GM23248 (cell line): ENCODE results near the gene ANKRD49. TPM values are rescaled to one million over a fixed set of nuclear protein-coding genes. Genes with fewer than 3 reads are reported as not detected.
A peak's percentile ranks its signal among the peaks of the same experiment; 100 is the strongest.

Experiments
- DNase-seq: peaks from one replicate; pipeline ENCODE4 v3.0.0-alpha.2; 2015
- H2AFZ ChIP-seq: fragments of 200-600 bp; sonication (generic); 2 replicates; pipeline ENCODE4 v1.6.1; 2016; ENCODE audit warnings: antibody characterized with exemption
- H3F3A ChIP-seq: fragments of 200-600 bp; sonication (generic); 2 replicates; pipeline ENCODE4 v1.6.1; 2016; ENCODE audit warnings: mild to moderate bottlenecking, antibody characterized with exemption, mixed run types; ENCODE audit not compliant: insufficient read depth
- H3K27ac ChIP-seq: fragments of 200-600 bp; sonication (generic); 2 replicates; pipeline ENCODE4 v1.5.1; 2016; ENCODE audit warnings: mild to moderate bottlenecking
- H3K27me3 ChIP-seq: fragments of 200-600 bp; sonication (generic); replicated peaks from 2 replicates; pipeline ENCODE4 v1.6.1; 2016; ENCODE audit warnings: mild to moderate bottlenecking; ENCODE audit not compliant: insufficient read depth
- H3K36me3 ChIP-seq: fragments of 200-600 bp; sonication (generic); 2 replicates; pipeline ENCODE4 v1.6.1; 2016; ENCODE audit warnings: low read depth, mild to moderate bottlenecking
- H3K4me1 ChIP-seq: fragments of 200-600 bp; sonication (generic); 2 replicates; pipeline ENCODE4 v1.6.1; 2016; ENCODE audit warnings: mild to moderate bottlenecking; ENCODE audit not compliant: insufficient read depth
- H3K4me2 ChIP-seq: fragments of 200-600 bp; sonication (generic); one replicate; pipeline ENCODE4 v1.6.1; 2016; ENCODE audit warnings: mild to moderate bottlenecking; ENCODE audit not compliant: unreplicated experiment
- H3K4me3 ChIP-seq: fragments of 200-600 bp; sonication (generic); 2 replicates; pipeline ENCODE4 v1.5.1; 2016; ENCODE audit warnings: mild to moderate bottlenecking
- H3K79me2 ChIP-seq: fragments of 200-600 bp; sonication (generic); 2 replicates; pipeline ENCODE4 v1.6.1; 2016; ENCODE audit warnings: mild to moderate bottlenecking; ENCODE audit not compliant: insufficient read depth
- H3K9ac ChIP-seq: fragments of 200-600 bp; sonication (generic); 2 replicates; pipeline ENCODE4 v1.6.1; 2016; ENCODE audit warnings: mild to moderate bottlenecking
- H3K9me2 ChIP-seq: fragments of 200-600 bp; sonication (generic); 2 replicates; pipeline ENCODE4 v1.6.1; 2016; ENCODE audit warnings: mixed run types, mild to moderate bottlenecking, moderate library complexity; ENCODE audit not compliant: insufficient read depth
- H3K9me3 ChIP-seq: fragments of 200-600 bp; sonication (generic); one replicate; pipeline ENCODE4 v1.6.1; 2017; ENCODE audit warnings: low read depth
- H4K20me1 ChIP-seq: fragments of 200-600 bp; sonication (generic); 2 replicates; pipeline ENCODE4 v1.6.0; 2016; ENCODE audit not compliant: insufficient read depth
- EZH2 ChIP-seq: fragments of 200-600 bp; sonication (generic); IDR thresholded peaks from 2 replicates; pipeline ENCODE4 v1.6.1; 2018; ENCODE audit warnings: antibody characterized with exemption, mild to moderate bottlenecking; ENCODE audit not compliant: insufficient read depth, poor library complexity, severe bottlenecking
- EZH2phosphoT487 ChIP-seq: fragments of 200-600 bp; sonication (generic); IDR thresholded peaks from 2 replicates; pipeline ENCODE4 v1.6.1; 2018; ENCODE audit warnings: antibody characterized with exemption, moderate library complexity, mild to moderate bottlenecking, low read depth; ENCODE audit not compliant: insufficient read depth
- WGBS, 2 experiments: methylation state at CpG; one replicate each; pipeline ENCODE4 v1.1.6; 2015 to 2017; ENCODE audit warnings: low lambda C conversion rate in 2 of 2, low coverage in 1 of 2; ENCODE audit errors: missing lambda C conversion rate in 2 of 2; 5-methylcytosine and 5-hydroxymethylcytosine counted together
- in situ Hi-C: fragments of 300-500 bp; cut with MboI; formaldehyde crosslinking; loops from 2 replicates; pipeline ENCODE4 v1.15.0; 2020
- polyA plus RNA-seq: library from polyadenylated mRNA; unstranded; fragments of >200 nt; fragmentation: Nextera tagmentation; extraction: Ambion mirVana; gene quantifications from 2 replicates; pipeline ENCODE4 v1.2.1, GENCODE V29; 2016
- total RNA-seq: library from RNA; depleted of rRNA; stranded (reverse); fragments of >200 nt; shearing (Covaris generic); gene quantifications from 2 replicates; pipeline ENCODE4 v1.2.3, GENCODE V29; 2014

Gene ANKRD49
- total and polyA plus RNA-seq, 2 experiments from 2014 or later, result 13.9 to 18.6 TPM

- no peak for DNase-seq
- in situ Hi-C loops, result no loop called here
- H4K20me1 ChIP-seq, result no peaks in the 10 kb centered on the region
Observed at GRCh38 chr11:94518300-94518699, 24.5 kb downstream of the ANKRD49 start.

GRCh38 chr11:94519478-94520084, 25.8 kb downstream of the ANKRD49 start:
- in situ Hi-C loops, result no loop called here
- peak; percentile 69 for DNase-seq
- Histone ChIP-seq H3K27me3 (no peaks in the 10 kb centered on the region), H3K27ac (no peak overlapping the region), H3K36me3 (no peaks in the 10 kb centered on the region), H3K4me2 (no peak overlapping the region), H3K9ac (no peak overlapping the region), H3K4me1 (no peaks in the 10 kb centered on the region), H2AFZ (peak overlapping the region; percentile 70), H3K79me2 (no peaks in the 10 kb centered on the region), H3K4me3 (no peak overlapping the region), H3F3A (no peaks in the 10 kb centered on the region), H4K20me1 (no peaks in the 10 kb centered on the region), H3K9me3 (no peaks in the 10 kb centered on the region), H3K9me2 (no peaks in the 10 kb centered on the region)
- TF ChIP-seq EZH2, result no peak
- TF ChIP-seq EZH2phosphoT487, result no peak
- WGBS, 2 experiments, result 3 to 5% methylated on average over 5 of the region's 5 CpGs

More at GRCh38 chr11:94518300-94518699, 24.5 kb downstream of the ANKRD49 start:
- H3K9me3 ChIP-seq, result no peaks in the 10 kb centered on the region
- no peak overlapping the region for H3K4me3 ChIP-seq
- H3K27me3 ChIP-seq, result no peaks in the 10 kb centered on the region
- WGBS, 2 experiments, result 46 to 48% methylated on average over 4 of the region's 4 CpGs
- no peaks in the 10 kb centered on the region for H3K9me2 ChIP-seq
- no peak overlapping the region for H3K27ac ChIP-seq
- H3K79me2 ChIP-seq, result no peaks in the 10 kb centered on the region
- no peaks in the 10 kb centered on the region for H3F3A ChIP-seq
- no peak overlapping the region for H2AFZ ChIP-seq
- H3K36me3 ChIP-seq, result no peaks in the 10 kb centered on the region
- H3K9ac ChIP-seq, result no peak overlapping the region
- H3K4me1 ChIP-seq, result no peaks in the 10 kb centered on the region
- no peak overlapping the region for H3K4me2 ChIP-seq
- TF ChIP-seq EZH2phosphoT487, result no peak
- TF ChIP-seq EZH2, result no peak

- no peak overlapping the region for H3K9ac ChIP-seq
- H3K9me2 ChIP-seq, result no peaks in the 10 kb centered on the region
- DNase-seq, result peak; percentile 70
- H3K27me3 ChIP-seq, result no peaks in the 10 kb centered on the region
- H3K36me3 ChIP-seq, result no peaks in the 10 kb centered on the region
- 51 to 69% methylated on average over 4 to 5 of the region's 5 CpGs for WGBS, 2 experiments
- peaks cover 5% of the 10 kb centered on the region; the same call in 1 of the 2 replicates for H3F3A ChIP-seq
- no peak overlapping the region for H3K4me3 ChIP-seq
- H3K79me2 ChIP-seq, result no peaks in the 10 kb centered on the region
- no peak overlapping the region for H3K27ac ChIP-seq
- TF ChIP-seq EZH2 (no peak), EZH2phosphoT487 (no peak)
- H2AFZ ChIP-seq, result peak overlapping the region; percentile 51; the same call in 1 of the 2 replicates
- H3K4me2 ChIP-seq, result no peak overlapping the region
- in situ Hi-C loops, result no loop called here
- peaks cover 13% of the 10 kb centered on the region for H3K4me1 ChIP-seq
- H4K20me1 ChIP-seq, result no peaks in the 10 kb centered on the region
- no peaks in the 10 kb centered on the region for H3K9me3 ChIP-seq
Observed at GRCh38 chr11:94521684-94522083, 27.9 kb downstream of the ANKRD49 start.

- Histone ChIP-seq H3K4me2 (no peak overlapping the region), H3F3A (peaks cover 13% of the 10 kb centered on the region; the same call in 1 of the 2 replicates), H3K9me3 (no peaks in the 10 kb centered on the region), H3K79me2 (no peaks in the 10 kb centered on the region), H3K9me2 (no peaks in the 10 kb centered on the region), H3K36me3 (no peaks in the 10 kb centered on the region), H3K4me1 (peaks cover 18% of the 10 kb centered on the region), H3K27me3 (no peaks in the 10 kb centered on the region), H4K20me1 (no peaks in the 10 kb centered on the region), H2AFZ (no peak overlapping the region), H3K9ac (no peak overlapping the region), H3K4me3 (no peak overlapping the region), H3K27ac (no peak overlapping the region)
- DNase-seq, result no peak
- WGBS, 2 experiments, result 88 to 93% methylated on average over 1 of the region's 1 CpG
- TF ChIP-seq EZH2 (no peak), EZH2phosphoT487 (no peak)
- in situ Hi-C loops, result no loop called here
Observed at GRCh38 chr11:94524341-94524740, 30.6 kb downstream of the ANKRD49 start.
